NCI-H1694 treated with DMSO at 0.1 percent for 48 hours (cell line): ENCODE measurements around the gene PPP6R3.
A peak's percentile ranks its signal among the peaks of the same experiment; 100 is the strongest.
"Not testable (repeated sequence)": the region's sequence is repeated elsewhere in the genome, so short reads cannot be mapped to it uniquely, and the experiment has no call there.

Experiments
- DNase-seq: peaks from one replicate; lab custom pipeline; 2025; lab: John Stamatoyannopoulos, UW

PPP6R3 gene

GRCh38 chr11:68609761-68610160 is 149.2 kb downstream of the PPP6R3 start:
- DNase-seq: no peak

DNA sequence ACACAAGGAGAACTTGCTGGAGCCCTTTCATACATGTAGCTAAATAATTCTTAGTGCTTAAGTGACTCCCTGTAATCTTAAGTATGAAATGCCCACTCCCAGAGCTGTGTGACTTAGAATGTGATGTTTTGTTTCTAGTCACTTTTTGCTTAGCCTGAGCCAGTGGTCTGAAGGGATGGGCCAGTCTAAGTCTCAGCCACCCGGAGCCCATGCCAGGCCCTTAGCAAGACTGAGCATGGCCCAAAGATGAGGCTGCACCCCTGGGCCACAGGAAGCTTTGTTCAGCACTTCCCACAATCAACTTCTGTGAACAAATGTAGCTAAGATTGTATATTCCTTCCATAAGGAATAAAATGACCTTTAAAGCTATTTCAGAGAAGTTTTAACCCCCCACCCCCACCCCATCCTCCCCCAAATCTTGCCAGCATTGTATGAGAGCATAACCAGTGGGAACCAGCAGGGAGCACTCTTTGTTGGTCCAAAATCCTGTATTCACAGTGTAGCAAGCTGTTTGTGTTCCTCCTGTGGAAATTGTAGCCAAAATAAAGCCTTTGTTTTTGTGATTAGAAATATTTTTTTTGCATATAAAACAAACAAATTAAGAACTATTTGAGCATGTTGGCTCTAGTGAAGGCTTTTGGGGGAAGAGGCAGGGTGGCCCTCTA is 150.0 kb downstream of the PPP6R3 start:
- DNase-seq: no peak

GRCh38 chr11:68615657-68616056 is 155.1 kb downstream of the PPP6R3 start:
- no peak for DNase-seq

DNA sequence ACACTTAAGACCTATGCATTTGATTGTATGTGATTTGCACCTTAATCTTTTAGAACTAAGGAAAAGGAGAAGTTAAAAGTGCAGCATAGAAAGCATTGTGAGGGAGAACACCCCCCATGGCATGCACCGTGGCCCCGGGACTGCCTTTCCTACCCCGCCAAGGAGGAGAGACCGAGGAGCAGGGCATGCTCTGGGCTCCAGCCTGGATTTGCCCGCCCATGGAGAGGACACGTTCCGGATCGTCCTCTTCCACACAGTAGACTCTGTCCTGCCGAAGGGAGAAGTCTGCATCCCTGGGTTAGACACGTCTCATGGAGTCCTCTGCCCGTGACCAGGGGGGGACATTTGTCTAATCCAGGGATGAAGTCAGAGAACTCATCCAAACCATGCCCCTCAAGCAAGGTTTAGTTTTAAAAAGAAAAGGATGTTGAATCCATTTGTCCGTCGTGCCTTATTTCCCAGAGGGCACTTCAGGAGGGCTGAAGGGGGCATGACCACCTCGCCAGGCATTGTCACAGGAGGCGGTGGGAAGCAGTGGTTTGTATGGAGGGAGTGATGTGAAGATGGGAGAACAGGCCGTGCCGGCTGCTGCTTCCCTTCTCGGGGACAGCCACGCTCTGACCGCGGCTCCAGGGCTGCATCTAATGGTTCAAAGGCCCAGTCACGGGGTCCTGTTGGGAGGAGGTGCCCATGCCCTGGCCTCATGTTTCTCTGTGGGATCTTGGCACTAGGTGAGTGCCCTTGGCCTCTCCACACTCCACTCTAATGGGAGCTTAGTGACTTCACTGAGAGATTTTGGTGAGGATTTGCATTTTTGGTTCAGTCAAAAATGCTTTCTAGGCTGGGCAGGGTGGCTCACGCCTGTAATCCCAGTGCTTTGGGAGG is 157.6 kb downstream of the PPP6R3 start:
- DNase-seq: no peak

GRCh38 chr11:68621826-68622225 is 161.3 kb downstream of the PPP6R3 start:
- DNase-seq: no peak

GRCh38 chr11:68623706-68624105 is 163.2 kb downstream of the PPP6R3 start:
- not testable (repeated sequence) for DNase-seq

- DNase-seq: not testable (repeated sequence)
Observed at GRCh38 chr11:68625069-68625468, 164.5 kb downstream of the PPP6R3 start.

DNA sequence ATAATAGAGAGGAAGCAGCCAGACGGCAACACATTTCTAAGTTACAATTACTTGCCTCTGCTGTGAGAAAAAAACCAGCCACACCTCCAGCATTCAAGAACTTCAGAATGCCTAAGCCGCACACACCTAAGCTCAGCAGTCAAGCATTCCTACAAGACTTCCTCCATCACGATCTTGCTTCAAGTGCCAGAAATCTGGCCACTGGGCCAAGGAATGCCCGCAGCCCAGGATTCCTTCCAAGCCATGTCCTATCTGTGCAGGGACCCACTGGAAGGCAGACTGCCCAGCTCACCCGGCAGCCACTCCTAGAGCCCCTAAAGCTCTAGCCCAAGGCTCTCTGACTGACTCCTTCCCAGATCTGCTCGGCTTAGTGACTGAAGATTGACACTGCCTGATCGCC is 165.7 kb downstream of the PPP6R3 start:
- DNase-seq: not testable (repeated sequence)

GRCh38 chr11:68628837-68629236 is 168.3 kb downstream of the PPP6R3 start:
- not testable (repeated sequence) for DNase-seq

GRCh38 chr11:68632375-68632774 is 171.8 kb downstream of the PPP6R3 start:
- DNase-seq: not testable (repeated sequence)

- peak; percentile 59 for DNase-seq
Observed at GRCh38 chr11:68632802-68633201, 172.2 kb downstream of the PPP6R3 start.

DNA sequence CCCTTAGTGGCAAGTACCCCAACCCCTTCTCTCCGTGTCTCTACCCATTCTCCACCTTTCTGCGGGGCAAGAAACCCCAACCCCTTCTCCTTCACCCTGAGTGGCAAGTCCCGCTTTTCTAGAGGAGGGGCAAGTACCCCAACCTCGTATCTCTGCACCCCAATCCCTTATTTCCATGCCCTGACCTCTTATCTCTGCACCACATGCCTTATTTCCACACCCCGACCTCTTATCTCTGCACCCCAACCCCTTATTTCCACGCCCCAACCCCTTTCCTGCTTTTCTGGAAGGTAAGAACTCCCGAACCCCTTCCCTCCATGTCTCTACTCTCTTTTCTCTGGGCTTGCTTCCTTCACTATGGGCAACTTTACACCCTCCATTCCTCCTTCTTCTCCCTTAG is 174.1 kb downstream of the PPP6R3 start:
- not testable (repeated sequence) for DNase-seq

- DNase-seq: not testable (repeated sequence)
Observed at GRCh38 chr11:68635172-68635571, 174.6 kb downstream of the PPP6R3 start.

DNA sequence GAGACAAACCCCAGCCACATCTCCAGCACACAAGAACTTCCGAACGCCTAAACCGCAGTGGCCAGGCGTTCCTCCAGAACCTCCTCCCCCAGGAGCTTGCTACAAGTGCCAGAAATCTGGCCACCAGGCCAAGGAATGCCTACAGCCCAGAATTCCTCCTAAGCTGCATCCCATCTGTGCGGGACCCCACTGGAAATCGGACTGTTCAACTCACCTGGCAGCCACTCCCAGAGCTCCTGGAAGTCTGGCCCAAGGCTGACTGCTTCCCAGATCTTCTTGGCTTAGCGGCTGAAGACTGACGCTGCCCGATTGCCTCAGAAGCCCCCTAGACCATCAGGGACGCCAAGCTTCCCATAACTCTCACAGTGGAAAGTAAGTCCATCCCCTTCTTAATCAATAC is 175.3 kb downstream of the PPP6R3 start:
- DNase-seq: not testable (repeated sequence)

DNA sequence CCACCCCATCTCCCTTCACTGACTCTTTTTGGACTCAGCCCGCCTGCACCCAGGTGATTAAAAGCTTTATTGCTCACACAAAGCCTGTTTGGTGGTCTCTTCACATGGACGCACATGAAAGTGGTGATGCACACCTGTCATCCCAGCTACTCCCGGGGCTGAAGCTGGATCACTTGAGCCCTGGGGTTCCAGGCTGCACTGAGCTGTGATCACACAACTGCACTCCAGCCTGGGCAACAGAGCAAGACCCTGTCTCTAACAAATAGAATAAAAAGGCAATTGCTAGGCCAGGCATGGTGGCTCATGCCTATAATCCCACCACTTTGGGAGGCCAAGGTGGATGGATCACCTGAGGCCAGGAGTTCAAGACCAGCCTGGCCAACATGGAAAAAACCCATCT is 178.8 kb downstream of the PPP6R3 start:
- DNase-seq: not testable (repeated sequence)

DNA sequence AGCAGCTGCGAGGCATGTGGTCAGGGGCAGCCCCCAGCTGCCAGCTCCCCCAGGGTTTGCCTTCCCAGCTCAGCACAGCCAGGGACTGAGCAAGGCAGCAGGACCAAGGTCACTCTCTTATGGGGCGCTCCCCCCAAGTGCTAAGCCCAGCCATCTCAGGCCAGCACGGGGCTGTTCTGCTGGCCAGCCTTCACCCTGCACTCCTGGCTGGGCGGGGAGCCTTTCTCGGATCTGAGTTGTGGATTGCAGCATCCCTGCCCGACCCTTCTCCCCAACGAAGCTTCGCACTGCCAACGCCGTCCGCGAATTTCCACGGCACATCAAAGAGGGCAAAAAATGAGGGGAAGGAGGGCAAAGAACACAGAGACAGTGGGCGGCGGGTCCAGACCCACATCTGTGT is 181.3 kb downstream of the PPP6R3 start:
- no peak for DNase-seq

GRCh38 chr11:68643585-68643984 is 183.0 kb downstream of the PPP6R3 start:
- no peak for DNase-seq

DNA sequence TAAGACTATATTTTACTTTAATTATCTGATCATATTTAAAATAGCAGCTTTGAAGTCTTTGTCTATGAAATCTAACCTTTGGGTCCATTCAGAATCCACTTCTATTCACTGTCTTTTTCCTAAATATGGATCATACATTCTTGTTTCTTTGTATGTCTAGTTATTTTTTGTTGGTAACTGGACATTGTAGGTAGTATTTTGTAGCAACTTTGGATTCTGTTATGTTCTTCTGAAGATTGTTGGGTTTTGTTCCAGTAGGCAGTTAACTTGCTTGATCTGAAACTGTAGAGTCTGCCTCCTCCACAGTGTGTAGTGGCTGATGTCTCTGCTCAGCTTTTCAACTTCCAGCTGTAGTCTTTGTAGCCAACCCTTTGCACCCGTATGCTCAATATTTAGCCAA is 186.3 kb downstream of the PPP6R3 start:
- DNase-seq: no peak

GRCh38 chr11:68649851-68650555 is 189.5 kb downstream of the PPP6R3 start:
- no peak for DNase-seq

DNA sequence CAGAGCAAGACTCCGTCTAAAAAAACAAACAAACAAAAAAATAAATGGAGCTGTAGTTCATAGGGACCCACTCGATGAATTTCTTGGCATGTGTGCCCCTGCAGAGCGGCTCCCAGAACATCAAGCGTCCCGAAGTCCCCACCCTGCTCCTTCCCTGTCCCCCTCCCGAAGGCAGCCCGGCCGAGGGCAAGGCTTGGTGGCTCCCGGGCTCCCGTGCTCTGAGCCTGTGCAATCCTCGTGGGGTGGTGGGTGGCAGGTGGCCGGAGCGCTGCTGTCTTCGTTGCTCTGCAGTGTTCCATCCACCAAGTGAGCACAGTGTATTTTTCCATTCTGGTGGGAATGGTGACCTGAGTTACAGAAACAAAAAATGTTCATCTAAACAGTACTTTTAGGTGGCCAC is 190.2 kb downstream of the PPP6R3 start:
- DNase-seq: no peak

DNA sequence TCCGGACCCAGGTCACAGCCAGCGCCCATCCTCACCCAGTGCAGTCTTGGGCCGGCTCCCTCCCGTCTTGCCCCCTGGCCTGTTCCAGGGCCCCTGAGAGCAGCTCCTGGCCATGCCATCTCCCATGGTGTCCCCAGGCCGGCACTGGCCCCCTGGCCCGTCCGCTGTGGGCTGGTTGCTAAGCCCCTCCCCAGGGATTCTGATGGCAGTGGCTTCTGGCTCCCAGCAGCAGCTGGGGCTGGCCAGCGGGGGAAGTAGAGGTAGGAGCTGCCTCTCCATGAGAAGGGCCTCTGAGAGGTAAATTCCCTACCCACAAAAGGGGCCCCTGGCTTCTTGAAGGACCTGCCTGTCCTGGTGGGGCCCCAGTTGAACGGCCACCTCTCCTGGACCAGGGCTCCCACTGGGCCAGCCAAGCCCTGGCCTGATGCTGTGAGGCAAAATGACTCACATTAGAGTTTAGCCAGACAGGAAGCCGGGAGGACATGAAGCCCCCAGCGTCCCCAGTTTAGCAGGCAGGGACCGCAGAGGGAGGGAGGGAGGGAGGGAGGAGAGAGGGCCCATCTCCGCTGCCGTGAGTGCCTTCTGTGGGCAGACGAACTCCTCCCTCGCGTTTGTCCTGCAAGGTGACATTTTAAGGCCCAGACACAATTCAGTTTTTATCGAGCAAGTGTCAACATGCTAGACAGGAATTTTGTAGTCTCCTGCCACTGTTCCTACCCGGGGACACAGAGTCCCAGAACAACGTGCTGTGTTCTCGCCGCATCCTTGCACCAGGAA is 190.8 kb downstream of the PPP6R3 start:
- no peak for DNase-seq
